Stimulated activated CD8-positive, alpha-beta memory T cell treated with anti-CD3 and anti-CD28 coated beads, Interleukin-2, amount 100 ng/mL, for 1 hour (primary cell): ENCODE results near the gene KIAA0513.
A peak's percentile ranks its signal among the peaks of the same experiment; 100 is the strongest.
"Not testable (repeated sequence)": the region's sequence is repeated elsewhere in the genome, so short reads cannot be mapped to it uniquely, and the experiment has no call there.

ENCODE experiments used
- DNase-seq, 2 donors: peaks; one replicate each; pipeline ENCODE4 v3.0.0-alpha.2; 2020; ENCODE audit warnings: low read depth in 2 of 2

KIAA0513 gene

GRCh38 chr16:85048921-85049562 lies 21.4 kb downstream of the KIAA0513 start:
- DNase-seq = no peak

- no peak for DNase-seq
These were observed 22.2 kb downstream of the KIAA0513 start for GRCh38 chr16:85049706-85050305.

GRCh38 chr16:85051067-85051581 lies 23.5 kb downstream of the KIAA0513 start:
- no peak for DNase-seq

- DNase-seq = no peak
These were observed 24.1 kb downstream of the KIAA0513 start for GRCh38 chr16:85051683-85052082.

- DNase-seq = no peak
These were observed 24.9 kb downstream of the KIAA0513 start for GRCh38 chr16:85052536-85052935.

- not testable (repeated sequence) for DNase-seq
These were observed 26.7 kb downstream of the KIAA0513 start for GRCh38 chr16:85054321-85054720.

GRCh38 chr16:85054948-85055492 lies 27.4 kb downstream of the KIAA0513 start:
- DNase-seq = no peak

- peak; percentile 44 to 45 for DNase-seq
These were observed 28.1 kb downstream of the KIAA0513 start for GRCh38 chr16:85055493-85056210.

- no peak for DNase-seq
These were observed 28.7 kb downstream of the KIAA0513 start for GRCh38 chr16:85056211-85056748.

GRCh38 chr16:85057212-85057889 lies 29.8 kb downstream of the KIAA0513 start:
- DNase-seq = no peak

- no peak for DNase-seq
These were observed 30.4 kb downstream of the KIAA0513 start for GRCh38 chr16:85057948-85058347.

GRCh38 chr16:85058909-85059308 lies 31.3 kb downstream of the KIAA0513 start:
- no peak for DNase-seq

- DNase-seq = no peak
These were observed 34.0 kb downstream of the KIAA0513 start for GRCh38 chr16:85061566-85061965.

GRCh38 chr16:85062323-85062722 lies 34.7 kb downstream of the KIAA0513 start:
- no peak for DNase-seq

GRCh38 chr16:85062845-85063244 lies 35.2 kb downstream of the KIAA0513 start:
- DNase-seq = no peak

GRCh38 chr16:85064186-85064585 lies 36.6 kb downstream of the KIAA0513 start:
- DNase-seq = no peak

GRCh38 chr16:85065099-85065498 lies 37.5 kb downstream of the KIAA0513 start:
- DNase-seq = no peak

- no peak for DNase-seq
These were observed 38.8 kb downstream of the KIAA0513 start for GRCh38 chr16:85066346-85066885.

- no peak for DNase-seq
These were observed 39.4 kb downstream of the KIAA0513 start for GRCh38 chr16:85067024-85067423.

- no peak for DNase-seq
These were observed 39.8 kb downstream of the KIAA0513 start for GRCh38 chr16:85067426-85067825.

GRCh38 chr16:85068746-85069145 lies 41.2 kb downstream of the KIAA0513 start:
- DNase-seq = no peak
